AG04449 (cell line): Measurements from ENCODE around the gene SLC17A8.

ENCODE experiments used
- CTCF ChIA-PET: fragments of 350-600 bp; formaldehyde crosslinking; extraction: SDS; loops from one replicate; lab custom pipeline; 2021; ENCODE audit warnings: antibody characterized with exemption; lab: Yijun Ruan, JAX
- POLR2A ChIA-PET: fragments of 400-600, 350-600 bp; formaldehyde crosslinking; extraction: SDS; loops from one replicate; lab custom pipeline; 2020; ENCODE audit warnings: antibody characterized with exemption, inconsistent platforms; lab: Yijun Ruan, JAX
- DNase-seq: peaks from one replicate; pipeline ENCODE4 v3.0.0-alpha.2; 2010; ENCODE audit warnings: low read depth, low spot score
- H3K4me3 ChIP-seq: 2 replicates; pipeline ENCODE4 v1.5.1; 2011; ENCODE audit warnings: low read depth, mild to moderate bottlenecking, control low read depth, low read length
- TF ChIP-seq, protein P1 (sequence below): IDR thresholded peaks from one replicate; pipeline ENCODE4 v1.5.1; 2011; ENCODE audit warnings: mild to moderate bottlenecking, moderate library complexity, low read length, control low read depth, inconsistent platforms; ENCODE audit not compliant: insufficient read depth; ENCODE audit errors: missing control alignments

Gene SLC17A8

DNA sequence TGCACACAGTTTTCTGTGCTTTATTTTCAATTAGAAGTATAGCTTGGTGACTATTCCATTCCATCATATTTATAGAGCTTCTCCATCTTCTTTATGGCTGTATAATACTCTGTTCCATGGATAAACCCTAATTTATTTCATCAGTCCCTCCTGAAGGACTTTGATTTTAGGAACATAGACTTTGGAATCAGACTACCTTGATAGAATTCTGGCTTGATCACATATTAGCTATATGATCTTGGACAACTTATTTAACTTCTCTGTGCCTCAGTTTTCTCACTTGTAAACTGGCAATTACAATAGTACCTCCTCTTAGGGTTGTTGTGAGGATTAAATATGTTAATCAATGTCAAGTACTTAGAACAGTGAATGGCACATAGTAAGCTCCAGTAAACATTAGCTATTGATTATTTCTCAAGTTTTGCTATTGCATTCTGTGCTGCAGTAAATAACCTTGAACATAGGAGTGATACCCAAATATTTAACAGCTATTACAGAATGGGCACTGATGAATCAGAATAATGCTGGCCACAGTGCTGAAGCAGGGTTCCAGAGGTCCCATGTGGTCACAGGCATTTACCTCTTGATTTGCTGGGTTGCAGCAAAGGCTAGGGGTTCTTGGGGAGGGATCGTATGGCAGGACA is 104.6 kb downstream of the SLC17A8 start:
- TF ChIP-seq, protein P1, sequence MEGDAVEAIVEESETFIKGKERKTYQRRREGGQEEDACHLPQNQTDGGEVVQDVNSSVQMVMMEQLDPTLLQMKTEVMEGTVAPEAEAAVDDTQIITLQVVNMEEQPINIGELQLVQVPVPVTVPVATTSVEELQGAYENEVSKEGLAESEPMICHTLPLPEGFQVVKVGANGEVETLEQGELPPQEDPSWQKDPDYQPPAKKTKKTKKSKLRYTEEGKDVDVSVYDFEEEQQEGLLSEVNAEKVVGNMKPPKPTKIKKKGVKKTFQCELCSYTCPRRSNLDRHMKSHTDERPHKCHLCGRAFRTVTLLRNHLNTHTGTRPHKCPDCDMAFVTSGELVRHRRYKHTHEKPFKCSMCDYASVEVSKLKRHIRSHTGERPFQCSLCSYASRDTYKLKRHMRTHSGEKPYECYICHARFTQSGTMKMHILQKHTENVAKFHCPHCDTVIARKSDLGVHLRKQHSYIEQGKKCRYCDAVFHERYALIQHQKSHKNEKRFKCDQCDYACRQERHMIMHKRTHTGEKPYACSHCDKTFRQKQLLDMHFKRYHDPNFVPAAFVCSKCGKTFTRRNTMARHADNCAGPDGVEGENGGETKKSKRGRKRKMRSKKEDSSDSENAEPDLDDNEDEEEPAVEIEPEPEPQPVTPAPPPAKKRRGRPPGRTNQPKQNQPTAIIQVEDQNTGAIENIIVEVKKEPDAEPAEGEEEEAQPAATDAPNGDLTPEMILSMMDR, result no peak
- CTCF ChIA-PET, result interaction anchor here (0.7 kb wide), 1 partner anchor 52 kb away, joined by 3 read pairs; no protein-coding TSS in a partner anchor
- POLR2A ChIA-PET, result no interaction called here
- no peak overlapping the region for H3K4me3 ChIP-seq
- DNase-seq, result no peak

DNA sequence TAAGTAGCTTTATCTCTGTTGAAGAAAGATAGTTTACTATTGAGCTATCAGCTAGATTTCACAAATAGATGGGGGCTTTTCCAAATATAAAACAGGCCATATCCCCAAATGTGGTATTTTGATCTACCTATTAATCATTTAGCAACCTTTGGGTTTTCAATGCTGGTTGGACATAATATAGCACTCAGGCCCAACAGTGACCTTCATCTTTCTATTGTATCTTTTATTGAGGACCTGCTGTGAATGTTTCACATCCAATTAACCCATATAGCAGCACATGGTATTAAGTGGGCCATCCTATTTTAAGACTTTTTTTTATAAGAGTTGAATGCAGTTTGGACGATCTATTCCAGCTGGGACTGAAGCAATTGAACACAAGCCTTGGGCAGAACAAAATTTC is 106.8 kb downstream of the SLC17A8 start:
- TF ChIP-seq, protein P1, result no peak
- H3K4me3 ChIP-seq, result no peak overlapping the region
- DNase-seq, result no peak
- ChIA-PET CTCF (no interaction called here), POLR2A (no interaction called here)

DNA sequence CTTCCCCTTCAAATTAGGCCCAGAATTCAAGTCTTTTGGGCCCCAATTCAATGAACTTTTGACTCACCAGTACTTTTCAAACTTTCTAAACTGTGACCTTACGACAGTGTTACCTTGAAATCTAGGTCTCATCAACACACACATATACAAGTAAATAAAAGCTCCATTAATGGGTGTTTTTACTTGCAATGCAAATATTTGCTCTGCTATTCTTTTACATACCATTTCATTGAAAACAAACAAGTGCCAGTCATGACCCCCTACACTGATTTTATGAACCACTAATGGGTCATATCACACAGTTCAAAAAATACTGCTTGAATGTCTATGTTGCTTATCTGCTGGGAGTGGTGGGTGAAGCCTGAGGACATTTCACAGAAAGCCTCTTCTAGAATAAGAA is 107.7 kb downstream of the SLC17A8 start:
- POLR2A ChIA-PET, result no interaction called here
- TF ChIP-seq, protein P1, result no peak
- CTCF ChIA-PET, result no interaction called here
- no peak for DNase-seq
- H3K4me3 ChIP-seq, result no peak overlapping the region

DNA sequence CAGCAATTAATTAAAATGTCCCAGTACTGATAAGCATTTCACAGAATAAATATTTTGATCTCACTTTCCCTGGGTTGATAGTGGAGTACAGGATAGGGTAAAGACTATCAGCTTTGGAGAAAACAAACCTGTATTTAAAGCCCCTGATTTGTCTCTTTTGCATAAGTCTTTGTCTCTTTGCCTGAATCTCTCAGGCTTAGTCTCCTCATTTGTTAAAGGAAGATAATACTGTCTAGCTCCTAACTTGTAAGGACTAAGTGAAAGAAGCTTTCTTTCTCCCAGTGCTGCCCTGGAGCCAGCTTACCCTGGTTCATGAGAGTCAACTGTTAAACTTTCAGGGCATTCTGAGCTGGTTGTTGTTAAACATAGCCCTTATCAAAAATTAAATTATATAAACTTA is 111.3 kb downstream of the SLC17A8 start:
- CTCF ChIA-PET, result no interaction called here
- POLR2A ChIA-PET, result no interaction called here
- no peak for DNase-seq
- TF ChIP-seq, protein P1, result no peak
- no peak overlapping the region for H3K4me3 ChIP-seq
